Tongue (tissue), 2 donors: ENCODE results near the gene DGKD. TPM values are rescaled to one million over a fixed set of nuclear protein-coding genes. Genes with fewer than 3 reads are reported as not detected.
"Not testable (repeated sequence)": the region's sequence is repeated elsewhere in the genome, so short reads cannot be mapped to it uniquely, and the experiment has no call there.

Source experiments
- DNase-seq: peaks from one replicate; pipeline ENCODE4 v3.0.0-alpha.2; 2015
- total RNA-seq: library from RNA; depleted of rRNA; stranded (reverse); fragments of >200 nt; gene quantifications from one replicate; pipeline ENCODE4 v1.2.3, GENCODE V29; 2014

The DGKD gene
- total RNA-seq, 1 donor from 2014 or later: 51.7 TPM

DNA sequence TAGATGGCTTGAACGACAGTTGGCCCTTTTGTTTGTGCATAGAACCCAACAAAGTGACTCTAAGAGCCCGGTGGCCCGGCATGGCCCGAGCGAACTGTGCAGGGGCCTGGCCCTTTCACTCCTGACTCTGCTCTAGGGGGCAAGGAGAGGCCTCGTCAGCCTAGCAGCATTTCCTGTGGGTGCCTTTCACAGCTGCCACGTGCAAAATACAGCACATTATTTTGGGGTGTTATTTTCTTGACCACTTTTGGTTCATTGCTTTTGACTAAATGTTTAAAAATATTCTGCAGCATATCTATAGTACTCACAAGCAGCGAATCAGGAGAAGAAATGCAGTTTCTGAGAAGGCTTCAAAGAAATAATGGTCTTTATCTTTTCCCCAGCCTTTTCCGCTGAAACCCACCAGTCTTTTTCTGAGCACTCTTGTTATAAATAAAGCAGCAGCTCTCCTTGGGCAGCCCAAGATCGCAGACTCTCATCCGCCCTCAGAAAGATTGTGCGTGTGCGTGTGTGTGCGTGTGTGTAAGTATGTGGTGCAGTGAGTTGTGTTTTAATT is 31.3 kb downstream of the DGKD start:
- peak; percentile 32 for DNase-seq

GRCh38 chr2:233386382-233387041 is 32.2 kb downstream of the DGKD start:
- DNase-seq: peak; percentile 48

GRCh38 chr2:233387225-233387624 is 32.9 kb downstream of the DGKD start:
- DNase-seq: no peak

DNA sequence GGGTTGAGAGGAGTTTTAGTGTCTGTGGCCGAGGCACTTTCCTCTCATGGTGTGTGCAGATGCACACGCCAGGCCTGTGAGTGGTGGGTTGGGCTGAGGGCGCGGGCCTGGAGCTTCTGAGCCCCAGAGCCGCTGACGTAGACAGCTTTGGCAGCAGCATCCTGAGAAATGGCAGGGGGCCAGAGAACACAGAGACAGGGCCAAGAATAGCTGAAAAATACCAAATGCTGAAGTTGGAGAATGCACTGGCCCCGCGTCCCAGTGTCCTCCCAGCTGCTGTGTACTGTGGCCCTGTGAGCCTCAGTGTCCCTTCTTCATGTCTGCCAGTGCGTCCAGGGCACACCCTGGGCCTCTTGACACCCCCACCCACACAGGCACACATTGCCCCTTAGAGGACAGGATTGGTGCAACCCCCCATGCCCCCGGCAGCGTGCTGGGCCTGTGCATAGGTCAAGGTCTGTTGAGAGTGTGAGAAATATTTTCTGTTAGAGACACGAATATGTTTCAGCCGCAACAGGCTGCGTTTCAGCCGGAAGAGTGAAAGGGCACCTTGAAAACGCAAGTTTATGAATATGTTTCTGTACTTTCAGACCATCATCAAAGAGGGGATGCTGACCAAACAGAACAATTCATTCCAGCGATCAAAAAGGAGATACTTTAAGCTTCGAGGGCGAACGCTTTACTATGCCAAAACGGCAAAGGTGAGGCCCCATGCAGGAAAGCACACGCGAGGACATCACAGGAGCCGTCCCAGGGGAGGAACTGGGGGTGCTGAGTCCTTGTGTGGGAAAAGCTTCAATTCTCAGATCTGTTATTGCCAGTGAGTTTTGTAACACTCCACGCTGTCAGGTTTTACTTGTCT is 33.6 kb downstream of the DGKD start:
- peak; percentile 99 for DNase-seq

- DNase-seq: peak; percentile 27
Measured at GRCh38 chr2:233389601-233390125, 35.4 kb downstream of the DGKD start.

- no peak for DNase-seq
Measured at GRCh38 chr2:233395687-233396086, 41.4 kb downstream of the DGKD start.

DNA sequence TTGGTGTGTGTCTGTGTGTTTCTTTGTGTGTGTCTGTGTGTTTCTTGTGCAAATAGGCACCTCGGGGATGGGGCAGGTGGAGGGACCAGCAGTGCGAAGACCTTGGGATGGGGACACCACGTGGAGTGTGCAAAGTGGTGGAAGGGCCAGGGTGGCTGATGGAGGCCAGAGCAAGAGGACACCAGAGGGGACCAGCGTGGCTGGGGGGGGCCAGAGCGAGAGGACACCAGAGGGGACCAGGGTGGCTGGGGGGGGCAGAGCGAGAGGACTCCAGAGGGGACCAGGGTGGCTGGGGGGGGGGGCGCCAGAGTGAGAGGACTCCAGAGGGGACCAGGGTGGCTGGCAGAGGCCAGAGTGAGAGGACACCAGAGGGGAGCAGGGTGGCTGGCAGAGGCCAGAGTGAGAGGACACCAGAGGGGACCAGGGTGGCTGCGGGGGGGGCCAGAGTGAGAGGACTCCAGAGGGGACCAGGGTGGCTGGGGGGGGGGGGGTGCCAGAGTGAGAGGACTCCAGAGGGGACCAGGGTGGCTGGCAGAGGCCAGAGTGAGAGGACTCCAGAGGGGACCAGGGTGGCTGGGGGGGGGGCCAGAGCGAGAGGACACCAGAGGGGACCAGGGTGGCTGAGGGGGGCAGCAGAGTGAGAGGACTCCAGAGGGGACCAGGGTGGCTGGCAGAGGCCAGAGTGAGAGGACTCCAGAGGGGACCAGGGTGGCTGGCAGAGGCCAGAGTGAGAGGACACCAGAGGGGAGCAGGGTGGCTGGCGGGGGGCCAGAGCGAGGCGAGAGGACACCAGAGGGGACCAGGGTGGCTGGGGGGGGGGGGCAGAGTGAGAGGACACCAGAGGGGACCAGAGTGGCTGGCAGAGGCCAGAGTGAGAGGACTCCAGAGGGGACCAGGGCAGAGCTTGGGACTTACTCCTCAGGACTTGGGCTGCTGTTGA is 42.7 kb downstream of the DGKD start:
- DNase-seq: not testable (repeated sequence)

DNA sequence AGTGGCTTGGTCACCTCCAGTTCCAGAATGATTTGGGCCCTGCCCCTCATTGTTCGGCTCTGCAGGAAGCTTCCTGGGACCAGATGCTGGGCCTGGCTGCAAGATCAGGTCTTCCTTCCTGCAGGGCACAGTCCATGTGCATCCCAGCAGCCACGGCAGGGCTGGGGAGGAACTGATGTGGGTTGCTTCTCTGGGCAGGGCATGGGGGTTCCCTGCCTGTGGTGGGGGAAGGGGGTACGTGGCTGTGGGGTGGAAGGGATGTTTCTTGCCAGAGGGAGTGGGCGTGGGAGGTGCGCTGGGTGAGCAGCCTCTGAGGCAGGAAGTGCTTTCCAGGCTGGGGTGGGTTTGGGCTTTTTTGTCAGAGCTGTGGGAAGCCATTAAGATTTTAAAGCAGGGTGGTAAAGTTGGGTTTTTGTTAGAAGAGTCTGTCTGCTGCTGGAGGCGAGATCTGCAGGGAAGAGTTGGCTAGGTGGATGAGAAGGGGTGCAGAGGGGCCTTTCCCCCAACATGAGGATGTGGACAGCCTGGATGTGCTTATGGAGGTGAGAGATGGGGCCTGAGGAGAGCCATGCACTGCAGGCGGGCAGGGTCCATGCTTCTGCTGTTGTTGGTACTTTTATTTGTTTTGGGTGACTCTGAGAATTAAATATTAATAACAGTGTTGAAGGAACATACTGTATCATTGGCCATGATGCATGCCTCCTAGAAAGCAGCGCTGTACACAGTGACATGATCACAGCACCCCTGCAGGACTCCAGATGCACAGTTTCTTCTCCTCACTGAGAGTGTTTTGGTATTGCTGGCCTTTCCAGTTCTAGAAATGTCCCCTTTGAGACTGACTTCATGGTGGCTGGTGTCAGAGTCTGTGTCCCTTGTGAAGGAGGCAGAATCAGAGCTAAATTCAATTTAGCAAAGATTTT is 45.3 kb downstream of the DGKD start:
- DNase-seq: no peak

GRCh38 chr2:233400341-233400740 is 46.0 kb downstream of the DGKD start:
- DNase-seq: no peak

GRCh38 chr2:233400961-233401360 is 46.7 kb downstream of the DGKD start:
- DNase-seq: no peak

GRCh38 chr2:233402346-233402745 is 48.1 kb downstream of the DGKD start:
- DNase-seq: no peak

DNA sequence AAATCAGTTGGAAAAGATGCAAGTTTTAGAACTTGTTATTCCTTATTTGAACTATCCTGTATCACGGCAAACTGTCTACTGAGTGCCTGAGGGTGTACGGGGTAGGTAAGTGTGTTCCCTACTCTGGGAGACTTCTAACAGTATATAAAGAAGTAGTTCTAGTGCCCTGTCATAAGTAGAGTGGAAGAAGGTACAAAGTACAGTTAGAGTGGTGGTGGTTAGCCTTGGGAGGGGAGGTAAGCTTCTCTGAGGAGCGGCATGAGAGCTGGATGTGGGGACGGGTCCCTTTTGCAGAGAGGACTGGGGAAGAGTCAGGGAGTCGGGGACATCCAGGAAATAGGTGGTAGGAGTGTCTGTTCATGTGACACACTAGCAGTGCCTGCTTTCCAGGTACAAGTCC is 48.5 kb downstream of the DGKD start:
- DNase-seq: no peak

GRCh38 chr2:233404222-233404621 is 49.9 kb downstream of the DGKD start:
- no peak for DNase-seq

DNA sequence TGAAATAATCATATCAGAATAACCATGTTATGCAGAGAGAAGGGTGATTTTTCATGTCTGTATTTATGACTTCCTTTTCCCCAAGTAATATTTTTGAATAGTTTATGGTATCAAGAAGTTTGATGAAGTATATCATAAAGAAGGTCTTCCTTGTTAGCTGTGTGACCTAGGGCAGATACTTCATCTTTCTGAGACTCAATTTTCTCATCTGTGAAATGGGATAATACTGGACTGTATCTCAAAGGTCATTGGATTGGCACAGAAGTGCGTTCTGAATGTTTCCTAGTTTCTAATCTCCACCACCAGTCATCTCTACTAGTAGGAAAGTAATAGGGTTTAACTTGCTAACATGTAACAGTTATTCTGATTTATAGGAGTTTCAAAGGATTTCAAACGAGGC is 52.6 kb downstream of the DGKD start:
- DNase-seq: no peak

DNA sequence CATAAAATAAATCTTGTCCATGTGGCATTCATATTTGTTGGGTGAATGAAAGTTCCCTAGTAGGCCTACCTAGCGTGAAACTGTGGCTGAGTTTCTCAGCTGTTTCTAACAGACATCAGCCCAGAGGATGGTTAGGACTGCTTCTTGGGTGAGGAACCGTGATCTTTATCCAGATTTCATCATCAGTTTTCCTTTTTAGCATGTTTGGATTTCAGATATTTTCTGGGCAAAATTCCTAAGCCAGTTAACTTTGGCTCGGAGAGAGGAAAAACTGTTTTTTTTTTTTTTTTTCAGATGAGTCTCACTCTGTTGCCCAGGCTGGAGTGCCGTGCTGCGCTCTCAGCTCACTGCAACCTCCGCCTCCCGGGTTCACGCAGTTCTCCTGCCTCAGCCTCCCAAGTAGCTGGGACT is 53.5 kb downstream of the DGKD start:
- no peak for DNase-seq

- DNase-seq: no peak
Measured at GRCh38 chr2:233408366-233409285, 54.3 kb downstream of the DGKD start.

DNA sequence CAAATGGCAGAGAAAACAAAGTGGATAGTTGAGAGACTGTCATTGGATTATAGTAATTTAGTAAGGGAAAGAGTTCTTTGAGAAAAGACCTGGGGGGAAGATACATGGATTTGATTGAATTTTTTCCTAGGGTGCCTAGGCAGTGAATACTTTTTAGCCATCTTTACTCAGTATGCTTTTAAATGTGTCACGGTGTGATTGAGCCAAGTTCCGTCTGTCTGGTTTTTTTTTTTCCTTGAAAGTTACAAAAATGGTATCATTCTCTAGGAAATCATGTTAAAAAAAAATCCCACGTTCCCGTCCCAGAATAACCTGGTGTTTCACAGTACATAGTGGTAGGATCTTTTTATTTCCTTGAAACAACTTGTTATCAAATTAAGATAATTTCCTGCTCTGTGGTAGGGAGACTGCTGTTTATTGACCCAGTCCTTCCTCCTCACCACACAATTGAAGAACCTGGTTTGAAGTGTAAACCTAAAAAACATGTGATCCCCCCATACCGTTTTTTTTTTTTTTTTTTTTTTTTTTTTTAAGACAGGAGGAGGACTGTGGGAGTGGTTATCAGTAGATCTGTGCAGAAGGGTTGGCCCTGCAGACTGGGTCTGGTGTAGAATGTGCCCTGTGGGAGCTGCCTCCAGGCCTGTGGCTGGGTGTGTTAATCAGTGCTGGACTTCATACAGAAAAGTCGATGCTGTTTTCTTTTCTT is 55.1 kb downstream of the DGKD start:
- DNase-seq: no peak

- no peak for DNase-seq
Measured at GRCh38 chr2:233410196-233410760, 56.0 kb downstream of the DGKD start.

- DNase-seq: no peak
Measured at GRCh38 chr2:233411162-233411561, 56.9 kb downstream of the DGKD start.
